Neural cell (in vitro differentiated cells): Measurements from ENCODE around the gene TCF15. TPM values are rescaled to one million over a fixed set of nuclear protein-coding genes. Genes with fewer than 3 reads are reported as not detected.

Experiments
- H2AFZ ChIP-seq: fragments of 200-600, 300-800 bp; sonication (generic), shearing (Covaris generic); 2 replicates; pipeline ENCODE4 v1.6.0; 2014; ENCODE audit warnings: low read depth, mild to moderate bottlenecking, antibody characterized with exemption, low read length, moderate library complexity
- H3F3A ChIP-seq: fragments of 200-600 bp; shearing (Covaris generic); 2 replicates; pipeline ENCODE4 v1.6.1; 2016; ENCODE audit warnings: mild to moderate bottlenecking, moderate library complexity, mixed read lengths, antibody characterized with exemption, low read length; ENCODE audit not compliant: insufficient read depth, poor library complexity, severe bottlenecking
- H3K27ac ChIP-seq: fragments of 200-600, 300-800 bp; sonication (generic), shearing (Covaris generic); 2 replicates; pipeline ENCODE4 v1.5.1; 2014; ENCODE audit warnings: mild to moderate bottlenecking, low read length, moderate library complexity
- H3K27me3 ChIP-seq: fragments of 300-800, 200-600 bp; sonication (generic), shearing (Covaris generic); 2 replicates; pipeline ENCODE4 v1.6.0; 2014; ENCODE audit warnings: mild to moderate bottlenecking, low read depth, low read length, moderate library complexity; ENCODE audit not compliant: insufficient read depth
- H3K36me3 ChIP-seq: fragments of 300-800, 200-600 bp; sonication (generic), shearing (Covaris generic); 2 replicates; pipeline ENCODE4 v1.5.1; 2014; ENCODE audit warnings: mild to moderate bottlenecking, antibody characterized with exemption, low read length, moderate library complexity; ENCODE audit not compliant: insufficient read depth
- H3K4me2 ChIP-seq: fragments of 300-800, 200-600 bp; sonication (generic), shearing (Covaris generic); 2 replicates; pipeline ENCODE4 v1.6.0; 2014; ENCODE audit warnings: mild to moderate bottlenecking, low read length
- H3K4me3 ChIP-seq: fragments of 300-800, 200-600 bp; sonication (generic), shearing (Covaris generic); 2 replicates; pipeline ENCODE4 v1.5.1; 2014; ENCODE audit warnings: mild to moderate bottlenecking, low read length, moderate library complexity
- H3K79me2 ChIP-seq: fragments of 200-600 bp; shearing (Covaris generic); replicated peaks from 2 replicates; pipeline ENCODE4 v1.6.0; 2014; ENCODE audit warnings: mild to moderate bottlenecking, low read length, moderate library complexity; ENCODE audit not compliant: insufficient read depth
- H3K9ac ChIP-seq: fragments of 300-800, 200-600 bp; sonication (generic), shearing (Covaris generic); 2 replicates; pipeline ENCODE4 v1.6.1; 2016; ENCODE audit warnings: mild to moderate bottlenecking, low read length, mixed read lengths
- H3K9me2 ChIP-seq: fragments of 200-600 bp; shearing (Covaris generic); 2 replicates; pipeline ENCODE4 v1.6.1; 2016; ENCODE audit warnings: mild to moderate bottlenecking, low read length, mixed read lengths; ENCODE audit not compliant: insufficient read depth
- H3K9me3 ChIP-seq: fragments of 200-600, 300-800 bp; sonication (generic), shearing (Covaris generic); 2 replicates; pipeline ENCODE4 v1.6.1; 2016; ENCODE audit warnings: mild to moderate bottlenecking, mixed run types, low read length, moderate library complexity, mixed read lengths
- H4K20me1 ChIP-seq: fragments of 200-600 bp; shearing (Covaris generic); 2 replicates; pipeline ENCODE4 v1.6.1; 2016; ENCODE audit warnings: mild to moderate bottlenecking, mixed run types; ENCODE audit not compliant: insufficient read depth
- EP300 ChIP-seq: fragments of 450-650 bp; conservative IDR thresholded peaks from 2 replicates; pipeline ENCODE4 v1.6.1; 2014; ENCODE audit warnings: antibody characterized with exemption, mild to moderate bottlenecking, moderate library complexity; ENCODE audit not compliant: poor library complexity, severe bottlenecking
- EZH2 ChIP-seq: fragments of 200-600, 300-800 bp; shearing (Covaris generic), sonication (generic); IDR thresholded peaks from 2 replicates; pipeline ENCODE4 v1.6.1; 2014; ENCODE audit warnings: antibody characterized with exemption, low read length, borderline replicate concordance, mild to moderate bottlenecking; ENCODE audit not compliant: insufficient read depth, poor library complexity, severe bottlenecking
- MXI1 ChIP-seq: fragments of 450-650 bp; conservative IDR thresholded peaks from 2 replicates; pipeline ENCODE4 v1.6.1; 2014; ENCODE audit warnings: antibody characterized with exemption, mild to moderate bottlenecking; ENCODE audit not compliant: poor library complexity, severe bottlenecking
- POLR2AphosphoS5 ChIP-seq: IDR thresholded peaks from 2 replicates; pipeline ENCODE4 v1.6.1; 2012
- RAD21 ChIP-seq: fragments of 450-650 bp; conservative IDR thresholded peaks from 2 replicates; pipeline ENCODE4 v1.6.1; 2014; ENCODE audit warnings: antibody characterized with exemption, mild to moderate bottlenecking, moderate library complexity
- SMC3 ChIP-seq: fragments of 450-650 bp; conservative IDR thresholded peaks from 2 replicates; pipeline ENCODE4 v1.6.1; 2014; ENCODE audit warnings: antibody characterized with exemption, mild to moderate bottlenecking, moderate library complexity; ENCODE audit not compliant: poor library complexity
- TAF1 ChIP-seq: IDR thresholded peaks from 2 replicates; pipeline ENCODE4 v1.6.1; 2012; ENCODE audit warnings: low read depth
- polyA plus RNA-seq: library from polyadenylated mRNA; depleted of rRNA; stranded (reverse); fragments of >200 nt; gene quantifications from 2 replicates; pipeline ENCODE4 v1.2.3, GENCODE V29; 2014
- TF ChIP-seq, protein P1 (sequence below): fragments of 450-650 bp; IDR thresholded peaks from 2 replicates; pipeline ENCODE4 v1.5.1; 2014; ENCODE audit warnings: antibody characterized with exemption, mild to moderate bottlenecking, moderate library complexity; ENCODE audit not compliant: poor library complexity, severe bottlenecking
- TF ChIP-seq, protein P2 (sequence below): IDR thresholded peaks from 2 replicates; pipeline ENCODE4 v1.6.1; 2012; ENCODE audit warnings: borderline replicate concordance

Gene TCF15
- polyA plus RNA-seq, 1 donor from 2014 or later: not detected

DNA sequence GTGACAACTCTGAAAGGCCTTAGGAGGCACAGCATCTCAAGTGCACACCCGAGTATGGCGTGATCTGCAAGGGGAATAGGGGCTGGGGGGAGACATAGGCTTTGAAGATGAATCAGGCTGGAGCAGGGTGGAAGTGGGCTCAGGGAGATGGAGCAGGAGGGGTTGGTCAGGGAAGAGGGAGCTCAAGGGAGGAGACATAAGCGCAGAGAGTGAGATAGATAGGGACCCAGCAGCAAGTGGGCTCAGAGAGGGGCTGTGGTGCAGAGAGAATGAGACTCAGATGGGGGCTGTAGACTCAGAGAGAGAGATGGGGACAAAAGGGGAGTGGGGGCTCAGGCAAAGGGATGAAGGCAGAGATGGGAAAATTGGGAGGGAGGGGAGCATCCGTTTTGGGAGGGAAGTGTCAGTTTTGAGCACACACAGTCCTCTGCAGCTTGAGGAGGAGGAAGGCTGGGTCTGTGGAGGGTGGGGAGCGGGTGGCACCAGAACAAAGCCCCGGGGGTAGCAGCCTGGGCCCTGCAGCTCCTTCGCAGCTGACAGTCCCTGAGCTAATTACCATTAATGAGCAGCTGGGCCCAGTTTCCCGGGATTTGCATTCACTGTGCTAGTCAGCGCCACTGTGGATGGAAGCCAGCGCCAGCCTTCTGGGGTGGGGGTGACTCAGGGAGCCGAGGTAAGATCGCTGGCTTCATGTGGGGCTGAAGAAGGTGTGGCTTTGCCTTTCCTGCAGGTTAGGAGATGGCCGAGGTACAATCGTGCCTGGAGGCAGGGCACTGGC, 24.2 kb upstream of the TCF15 start:
- Histone ChIP-seq H3K9me3 (no peaks in the 10 kb centered on the region), H3K4me3 (no peak overlapping the region), H3K4me2 (no peak overlapping the region), H3K27me3 (no peaks in the 10 kb centered on the region), H3K79me2 (no peaks in the 10 kb centered on the region), H4K20me1 (no peaks in the 10 kb centered on the region), H3K9ac (no peak overlapping the region), H3K27ac (no peak overlapping the region), H2AFZ (peak overlapping the region; percentile 12), H3K36me3 (no peaks in the 10 kb centered on the region), H3K9me2 (no peaks in the 10 kb centered on the region), H3F3A (no peaks in the 10 kb centered on the region)
- TF ChIP-seq MXI1 (no peak), TAF1 (no peak), EP300 (no peak), POLR2AphosphoS5 (no peak), RAD21 (no peak), EZH2 (no peak), SMC3 (no peak)
- TF ChIP-seq, protein P1, sequence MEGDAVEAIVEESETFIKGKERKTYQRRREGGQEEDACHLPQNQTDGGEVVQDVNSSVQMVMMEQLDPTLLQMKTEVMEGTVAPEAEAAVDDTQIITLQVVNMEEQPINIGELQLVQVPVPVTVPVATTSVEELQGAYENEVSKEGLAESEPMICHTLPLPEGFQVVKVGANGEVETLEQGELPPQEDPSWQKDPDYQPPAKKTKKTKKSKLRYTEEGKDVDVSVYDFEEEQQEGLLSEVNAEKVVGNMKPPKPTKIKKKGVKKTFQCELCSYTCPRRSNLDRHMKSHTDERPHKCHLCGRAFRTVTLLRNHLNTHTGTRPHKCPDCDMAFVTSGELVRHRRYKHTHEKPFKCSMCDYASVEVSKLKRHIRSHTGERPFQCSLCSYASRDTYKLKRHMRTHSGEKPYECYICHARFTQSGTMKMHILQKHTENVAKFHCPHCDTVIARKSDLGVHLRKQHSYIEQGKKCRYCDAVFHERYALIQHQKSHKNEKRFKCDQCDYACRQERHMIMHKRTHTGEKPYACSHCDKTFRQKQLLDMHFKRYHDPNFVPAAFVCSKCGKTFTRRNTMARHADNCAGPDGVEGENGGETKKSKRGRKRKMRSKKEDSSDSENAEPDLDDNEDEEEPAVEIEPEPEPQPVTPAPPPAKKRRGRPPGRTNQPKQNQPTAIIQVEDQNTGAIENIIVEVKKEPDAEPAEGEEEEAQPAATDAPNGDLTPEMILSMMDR: no peak
- TF ChIP-seq, protein P2, sequence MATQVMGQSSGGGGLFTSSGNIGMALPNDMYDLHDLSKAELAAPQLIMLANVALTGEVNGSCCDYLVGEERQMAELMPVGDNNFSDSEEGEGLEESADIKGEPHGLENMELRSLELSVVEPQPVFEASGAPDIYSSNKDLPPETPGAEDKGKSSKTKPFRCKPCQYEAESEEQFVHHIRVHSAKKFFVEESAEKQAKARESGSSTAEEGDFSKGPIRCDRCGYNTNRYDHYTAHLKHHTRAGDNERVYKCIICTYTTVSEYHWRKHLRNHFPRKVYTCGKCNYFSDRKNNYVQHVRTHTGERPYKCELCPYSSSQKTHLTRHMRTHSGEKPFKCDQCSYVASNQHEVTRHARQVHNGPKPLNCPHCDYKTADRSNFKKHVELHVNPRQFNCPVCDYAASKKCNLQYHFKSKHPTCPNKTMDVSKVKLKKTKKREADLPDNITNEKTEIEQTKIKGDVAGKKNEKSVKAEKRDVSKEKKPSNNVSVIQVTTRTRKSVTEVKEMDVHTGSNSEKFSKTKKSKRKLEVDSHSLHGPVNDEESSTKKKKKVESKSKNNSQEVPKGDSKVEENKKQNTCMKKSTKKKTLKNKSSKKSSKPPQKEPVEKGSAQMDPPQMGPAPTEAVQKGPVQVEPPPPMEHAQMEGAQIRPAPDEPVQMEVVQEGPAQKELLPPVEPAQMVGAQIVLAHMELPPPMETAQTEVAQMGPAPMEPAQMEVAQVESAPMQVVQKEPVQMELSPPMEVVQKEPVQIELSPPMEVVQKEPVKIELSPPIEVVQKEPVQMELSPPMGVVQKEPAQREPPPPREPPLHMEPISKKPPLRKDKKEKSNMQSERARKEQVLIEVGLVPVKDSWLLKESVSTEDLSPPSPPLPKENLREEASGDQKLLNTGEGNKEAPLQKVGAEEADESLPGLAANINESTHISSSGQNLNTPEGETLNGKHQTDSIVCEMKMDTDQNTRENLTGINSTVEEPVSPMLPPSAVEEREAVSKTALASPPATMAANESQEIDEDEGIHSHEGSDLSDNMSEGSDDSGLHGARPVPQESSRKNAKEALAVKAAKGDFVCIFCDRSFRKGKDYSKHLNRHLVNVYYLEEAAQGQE: no peak

DNA sequence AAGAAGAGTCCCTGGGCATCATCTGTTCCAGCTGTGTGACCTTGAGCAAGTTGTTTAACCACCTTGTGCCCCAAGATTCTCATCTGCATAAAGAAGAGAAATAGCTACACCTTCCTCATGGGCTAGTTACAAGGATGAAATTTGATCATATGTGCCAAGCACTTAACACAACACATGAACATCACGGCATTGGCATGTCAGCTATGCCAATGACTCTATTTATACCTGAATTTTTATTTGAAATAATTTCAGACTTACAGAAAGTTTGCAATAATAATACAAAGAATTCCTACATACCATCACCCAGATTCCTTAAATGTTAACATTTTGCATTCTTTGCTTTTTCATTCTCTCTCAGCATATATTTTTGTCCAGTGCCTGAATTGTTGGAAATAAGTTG, 21.0 kb upstream of the TCF15 start:
- no peak overlapping the region for H3K27ac ChIP-seq
- H3K36me3 ChIP-seq: no peaks in the 10 kb centered on the region
- no peak overlapping the region for H2AFZ ChIP-seq
- H3K9me2 ChIP-seq: no peaks in the 10 kb centered on the region
- no peaks in the 10 kb centered on the region for H3F3A ChIP-seq
- H3K79me2 ChIP-seq: no peaks in the 10 kb centered on the region
- H3K4me3 ChIP-seq: no peak overlapping the region
- H3K4me2 ChIP-seq: no peak overlapping the region
- no peak overlapping the region for H3K9ac ChIP-seq
- no peaks in the 10 kb centered on the region for H3K9me3 ChIP-seq
- no peak for TF ChIP-seq TAF1
- no peak for TF ChIP-seq MXI1
- TF ChIP-seq, protein P1: no peak
- TF ChIP-seq SMC3: no peak
- no peak for TF ChIP-seq EP300
- TF ChIP-seq EZH2: no peak
- no peak for TF ChIP-seq RAD21
- TF ChIP-seq, protein P2: no peak
- no peak for TF ChIP-seq POLR2AphosphoS5
- no peaks in the 10 kb centered on the region for H3K27me3 ChIP-seq
- H4K20me1 ChIP-seq: no peaks in the 10 kb centered on the region
